RWPE1 (cell line): ENCODE measurements around the gene USP24.
"Not testable (repeated sequence)": the region's sequence is repeated elsewhere in the genome, so short reads cannot be mapped to it uniquely, and the experiment has no call there.

Source experiments
- CTCF ChIA-PET: fragments of 350-600 bp; sonication (Branson Sonifier 250); formaldehyde crosslinking; extraction: SDS; loops from one replicate; lab custom pipeline; 2021; lab: Yijun Ruan, JAX
- POLR2A ChIA-PET: fragments of 400-600 bp; formaldehyde crosslinking; extraction: SDS; loops from one replicate; lab custom pipeline; 2020; ENCODE audit warnings: antibody characterized with exemption; ENCODE audit not compliant: low non-redundant PET; lab: Yijun Ruan, JAX
- DNase-seq: peaks from one replicate; pipeline ENCODE4 v3.0.0; 2012; ENCODE audit warnings: low spot score
- H3K27ac ChIP-seq: fragments of 450-650 bp; 2 replicates; pipeline ENCODE4 v1.5.1; 2017
- TF ChIP-seq, protein P1 (sequence below): fragments of 450-650 bp; conservative IDR thresholded peaks from 2 replicates; pipeline ENCODE4 v1.5.1; 2017; ENCODE audit warnings: low read depth, mild to moderate bottlenecking

Gene USP24

DNA sequence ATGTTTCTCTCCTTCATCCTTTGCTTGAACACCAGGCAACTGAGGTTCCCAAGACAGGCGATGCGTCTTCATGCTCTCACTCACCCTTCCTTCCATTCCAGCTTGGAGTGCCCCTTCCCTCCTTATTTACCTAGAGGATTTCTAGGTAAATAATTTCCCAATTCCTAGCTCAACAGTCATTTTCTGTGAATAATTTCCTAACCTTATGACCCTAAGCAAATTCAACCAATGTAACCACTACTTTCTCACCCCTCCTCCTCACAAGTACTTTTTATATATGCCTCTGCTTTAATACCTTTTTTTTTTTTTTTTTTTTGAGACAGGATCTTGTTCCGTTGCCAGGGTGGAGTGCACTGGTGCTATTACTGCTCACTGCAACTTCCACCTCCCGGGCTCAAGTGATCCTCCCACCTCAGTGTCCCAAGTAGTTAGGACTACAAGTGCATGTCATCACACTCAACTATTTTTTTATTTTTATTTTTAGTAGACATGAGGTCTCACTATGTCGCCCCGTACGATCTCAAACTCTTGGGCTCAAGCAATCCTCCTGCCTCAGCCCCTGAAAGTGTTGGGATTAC is 86.7 kb downstream of the USP24 start:
- ChIA-PET CTCF (interaction anchor here (1.0 kb wide), 1 partner anchor 60 kb away, joined by 3 read pairs; no protein-coding TSS in a partner anchor), POLR2A (no interaction called here)

DNA sequence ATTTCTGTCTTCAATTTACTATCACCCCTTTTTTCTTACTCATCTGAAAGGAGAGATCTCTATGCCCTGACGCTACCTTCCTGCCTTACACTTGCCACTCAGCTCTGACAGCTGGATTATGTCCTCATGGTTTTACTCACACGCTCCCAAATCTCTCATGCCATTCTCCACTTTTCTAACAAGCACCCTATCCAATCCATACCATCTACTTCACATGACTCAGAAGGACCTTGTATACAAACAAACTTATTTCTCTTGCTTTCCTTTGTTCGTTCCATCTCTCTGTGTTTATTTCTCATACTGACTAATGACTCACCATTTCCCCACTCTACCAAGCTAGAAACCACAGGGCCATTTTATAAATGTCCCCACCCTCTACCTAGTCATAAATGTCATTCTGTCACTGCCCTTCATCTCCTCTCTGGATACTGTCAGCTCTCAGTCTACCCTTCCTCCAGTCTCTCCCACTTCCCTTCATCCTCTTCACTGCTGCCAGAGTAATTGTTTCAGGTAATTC is 87.3 kb downstream of the USP24 start:
- no peak overlapping the region for H3K27ac ChIP-seq
- DNase-seq, result no peak
- CTCF ChIA-PET, result interaction anchor here (0.7 to 1.0 kb wide), 2 partner anchors 60 to 795 kb away, joined by 3 read pairs; no protein-coding TSS in a partner anchor
- POLR2A ChIA-PET, result no interaction called here
- TF ChIP-seq, protein P1, sequence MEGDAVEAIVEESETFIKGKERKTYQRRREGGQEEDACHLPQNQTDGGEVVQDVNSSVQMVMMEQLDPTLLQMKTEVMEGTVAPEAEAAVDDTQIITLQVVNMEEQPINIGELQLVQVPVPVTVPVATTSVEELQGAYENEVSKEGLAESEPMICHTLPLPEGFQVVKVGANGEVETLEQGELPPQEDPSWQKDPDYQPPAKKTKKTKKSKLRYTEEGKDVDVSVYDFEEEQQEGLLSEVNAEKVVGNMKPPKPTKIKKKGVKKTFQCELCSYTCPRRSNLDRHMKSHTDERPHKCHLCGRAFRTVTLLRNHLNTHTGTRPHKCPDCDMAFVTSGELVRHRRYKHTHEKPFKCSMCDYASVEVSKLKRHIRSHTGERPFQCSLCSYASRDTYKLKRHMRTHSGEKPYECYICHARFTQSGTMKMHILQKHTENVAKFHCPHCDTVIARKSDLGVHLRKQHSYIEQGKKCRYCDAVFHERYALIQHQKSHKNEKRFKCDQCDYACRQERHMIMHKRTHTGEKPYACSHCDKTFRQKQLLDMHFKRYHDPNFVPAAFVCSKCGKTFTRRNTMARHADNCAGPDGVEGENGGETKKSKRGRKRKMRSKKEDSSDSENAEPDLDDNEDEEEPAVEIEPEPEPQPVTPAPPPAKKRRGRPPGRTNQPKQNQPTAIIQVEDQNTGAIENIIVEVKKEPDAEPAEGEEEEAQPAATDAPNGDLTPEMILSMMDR, result no peak

More for the DNA sequence above, 86.7 kb downstream of the USP24 start:
- TF ChIP-seq, protein P1, result no peak
- DNase-seq, result no peak
- H3K27ac ChIP-seq, result no peak overlapping the region

DNA sequence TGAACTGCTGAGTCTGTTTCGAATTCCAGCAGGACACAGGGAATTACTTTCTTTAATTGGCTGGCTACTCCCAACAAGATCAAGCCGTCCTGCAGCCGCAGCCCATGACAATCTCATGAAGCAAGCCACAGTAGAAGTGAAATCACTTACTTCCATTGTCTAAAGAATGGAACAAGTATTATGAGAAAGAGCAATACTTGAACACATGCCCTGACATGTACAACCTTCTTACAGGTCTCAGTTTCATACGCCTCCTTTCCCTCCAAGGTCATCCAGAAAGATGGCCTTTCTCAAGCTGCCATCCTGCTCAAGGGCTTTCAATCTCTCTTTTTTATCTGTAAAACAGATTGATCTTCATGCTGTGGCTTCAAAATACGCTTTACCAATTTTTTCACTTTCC is 90.7 kb downstream of the USP24 start:
- no peak overlapping the region for H3K27ac ChIP-seq
- ChIA-PET POLR2A (no interaction called here), CTCF (no interaction called here)
- TF ChIP-seq, protein P1, result no peak
- no peak for DNase-seq

DNA sequence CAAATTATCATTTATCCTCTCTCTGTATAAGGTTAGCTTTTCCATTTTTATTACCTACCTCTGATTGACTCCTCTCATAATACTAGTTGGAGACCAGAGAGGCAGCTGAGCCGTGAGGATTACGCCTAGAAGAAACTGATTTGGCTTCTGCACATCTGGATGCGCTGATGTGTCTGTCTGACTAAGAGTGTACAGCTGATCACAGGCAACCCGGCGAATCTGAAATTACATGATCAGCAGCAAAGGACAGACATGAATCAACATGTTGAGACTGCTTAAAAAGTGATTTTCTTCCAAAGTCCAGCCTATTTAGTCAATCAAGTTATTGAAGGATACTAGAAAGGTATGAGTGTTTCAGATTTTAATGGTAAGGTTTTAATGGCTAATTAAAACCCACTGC is 94.6 kb downstream of the USP24 start:
- TF ChIP-seq, protein P1, result no peak
- POLR2A ChIA-PET, result no interaction called here
- CTCF ChIA-PET, result no interaction called here
- DNase-seq, result peak; percentile 10
- H3K27ac ChIP-seq, result no peak overlapping the region

DNA sequence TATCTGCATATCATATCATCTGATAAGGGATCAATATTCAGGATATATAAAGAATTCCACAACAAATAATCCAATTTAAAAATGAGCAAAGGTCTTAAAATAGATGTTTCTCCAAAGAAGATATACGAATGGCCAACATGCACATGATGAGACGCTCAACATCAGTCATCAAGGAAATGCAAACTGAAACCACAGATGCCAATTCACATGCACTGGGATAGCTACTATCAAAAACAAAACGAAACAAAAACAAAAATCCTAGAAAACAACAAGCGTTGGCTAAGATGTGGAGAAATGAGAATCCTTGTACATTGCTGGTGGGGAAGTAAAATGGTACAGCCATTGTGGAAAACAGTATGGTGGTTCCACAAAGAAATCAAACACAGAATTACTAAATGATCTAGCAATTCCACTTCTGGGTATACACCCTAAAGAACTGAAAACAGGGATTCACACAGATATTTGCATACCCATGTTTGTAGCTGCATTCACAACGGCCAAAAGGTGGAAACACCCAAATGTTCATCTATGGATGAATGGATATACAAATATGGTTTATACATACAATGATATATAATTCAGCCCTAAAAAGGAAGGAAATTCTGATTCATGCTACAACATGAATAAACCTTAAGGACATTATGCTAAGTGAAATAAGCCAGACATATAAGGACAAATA is 96.4 kb downstream of the USP24 start:
- no peak overlapping the region for H3K27ac ChIP-seq
- TF ChIP-seq, protein P1, result no peak
- DNase-seq, result no peak
- ChIA-PET POLR2A (no interaction called here), CTCF (interaction anchor here (0.6 kb wide), 1 partner anchor 29 kb away, joined by 4 read pairs; no protein-coding TSS in a partner anchor)

DNA sequence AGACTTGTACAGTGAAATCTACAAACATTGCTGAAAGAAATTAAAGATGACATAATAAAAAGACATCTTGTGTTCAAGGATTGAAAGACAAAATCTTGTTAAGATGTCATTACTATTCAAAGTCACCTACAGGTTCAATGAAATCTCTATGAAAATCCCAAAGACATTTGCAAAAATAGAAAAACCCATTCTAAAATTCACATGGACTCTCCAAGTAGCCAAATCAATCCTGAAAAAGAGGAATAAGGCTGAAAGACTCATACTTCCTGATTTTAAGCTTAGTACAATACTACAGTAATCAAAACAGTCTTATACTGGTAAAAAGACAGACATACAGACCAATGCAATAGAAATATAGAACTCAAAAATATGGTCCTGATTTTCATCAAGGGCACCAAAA is 97.2 kb downstream of the USP24 start:
- H3K27ac ChIP-seq, result no peak overlapping the region
- TF ChIP-seq, protein P1, result no peak
- DNase-seq, result no peak
- ChIA-PET POLR2A (no interaction called here), CTCF (no interaction called here)

DNA sequence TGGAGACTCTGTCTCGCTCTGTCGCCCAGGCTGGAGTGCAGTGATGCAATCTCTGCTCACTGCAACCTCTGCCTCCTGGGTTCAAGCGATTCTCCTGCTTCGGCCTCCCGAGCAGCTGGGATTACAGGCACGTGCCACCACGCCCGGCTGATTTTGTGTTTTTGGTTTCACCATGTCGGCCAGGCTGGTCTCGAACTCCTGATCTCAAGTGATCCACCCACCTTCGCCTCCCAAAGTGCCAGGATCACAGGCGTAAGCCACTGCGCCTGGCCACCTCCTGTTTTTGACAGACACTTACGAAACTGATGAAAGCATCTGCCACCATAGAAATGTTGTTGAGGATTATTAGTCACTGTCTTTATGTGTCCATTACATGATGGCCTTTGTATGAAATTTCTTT is 106.2 kb downstream of the USP24 start:
- CTCF ChIA-PET, DNase-seq, H3K27ac ChIP-seq, POLR2A ChIA-PET: not testable (repeated sequence)
